Breast epithelium (tissue), 3 donors: ENCODE measurements around the gene SLC16A5.

Source experiments
- CTCF ChIP-seq, 3 donors: fragments of 450-650 bp; IDR thresholded peaks; one replicate each; pipeline ENCODE4 v1.5.1; 2016 to 2017; ENCODE audit warnings: antibody characterized with exemption in 3 of 3, mild to moderate bottlenecking in 3 of 3, moderate library complexity in 3 of 3
- POLR2AphosphoS5 ChIP-seq, 3 donors: sonication (generic); formaldehyde crosslinking; IDR thresholded peaks; one replicate each; pipeline ENCODE4 v1.6.1; 2017; ENCODE audit warnings: antibody characterized with exemption in 3 of 3

- no peak for TF ChIP-seq POLR2AphosphoS5 (IDR thresholded peaks at IDR 0.05)
- TF ChIP-seq CTCF (IDR thresholded peaks at IDR 0.05) = peak in 1 of 3 donors; percentile 6
Measured at GRCh38 chr17:75077496-75078283, 10.1 kb upstream of the SLC16A5 start.
